HepG2 (cell line): ENCODE data around the gene NEDD8. TPM values are rescaled to one million over a fixed set of nuclear protein-coding genes. Genes with fewer than 3 reads are reported as not detected.

Experiments
- ATAC-seq: fragments of 200-7000 bp; cut with Tn5 transposase; 3 replicates; pipeline ENCODE4 v1.9.1; 2020; ENCODE audit warnings: mild to moderate bottlenecking, moderate library complexity
- BruUV-seq: library from RNA; stranded (reverse); fragments of 400-500 nt; replicated peaks from 2 replicates; lab custom pipeline; 2021; lab: Mats Ljungman, UMichigan
- CTCF ChIA-PET: fragments of 300-600 bp; formaldehyde crosslinking; extraction: SDS; loops from one replicate; lab custom pipeline; 2021; ENCODE audit warnings: low total read pairs, inconsistent platforms, low intra/inter-chr PET ratio; lab: Yijun Ruan, JAX
- POLR2A ChIA-PET: fragments of 350-600 bp; sonication (Branson Sonifier 250); formaldehyde crosslinking; loops from one replicate; lab custom pipeline; 2020; ENCODE audit warnings: antibody characterized with exemption, inconsistent platforms; lab: Yijun Ruan, JAX
- DNase-seq: peaks from one replicate; pipeline ENCODE4 v3.0.0-alpha.2; 2015; ENCODE audit warnings: low spot score
- FAIRE-seq: peaks from 3 replicates; lab custom pipeline; 2011; peaks lifted over from hg19 to GRCh38; lab: Jason Lieb, UNC
- H2AFZ ChIP-seq: one replicate; pipeline ENCODE4 v1.6.1; 2011; ENCODE audit warnings: low read length, inconsistent platforms
- H3K27ac ChIP-seq: fragments of 300-600 bp; 3 replicates; pipeline ENCODE4 v1.8.0; 2011; ENCODE audit warnings: mixed run types, mild to moderate bottlenecking, mixed read lengths, low read length, inconsistent platforms; ENCODE audit not compliant: insufficient read depth; ENCODE audit errors: extremely low read length
- H3K27me3 ChIP-seq, 2 experiments: fragments of 200-600 bp in 1 of 2; 2 replicates in 1 of 2; 3 replicates in 1 of 2; pipeline versions ENCODE4 v1.6.0 to v1.8.0; 2011; ENCODE audit warnings: low read length in 2 of 2, mild to moderate bottlenecking in 2 of 2, moderate library complexity in 2 of 2, inconsistent platforms in 1 of 2; ENCODE audit not compliant: insufficient read depth in 2 of 2, control insufficient read depth in 1 of 2
- H3K36me3 ChIP-seq, 2 experiments: fragments of 200-600 bp in 1 of 2; replicated peaks in 1 of 2; 2 replicates in 1 of 2; 3 replicates in 1 of 2; pipeline versions ENCODE4 v1.5.1 to v1.8.0; 2011; ENCODE audit warnings: low read length in 2 of 2, inconsistent platforms in 1 of 2; ENCODE audit not compliant: insufficient read depth in 2 of 2, control insufficient read depth in 1 of 2
- H3K4me1 ChIP-seq: 2 replicates; pipeline ENCODE4 v1.5.1; 2012; ENCODE audit warnings: low read length, inconsistent platforms; ENCODE audit not compliant: insufficient read depth
- H3K4me2 ChIP-seq: 2 replicates; pipeline ENCODE4 v1.6.0; 2011; ENCODE audit warnings: low read depth, low read length, inconsistent platforms
- H3K4me3 ChIP-seq, 3 experiments: fragments of 200-600 bp in 1 of 3; sonication (generic), shearing (Covaris generic) in 1 of 3; replicated peaks in 1 of 3; 2 replicates each; pipeline ENCODE4 v1.5.1; 2011 to 2016; ENCODE audit warnings: low read length in 3 of 3, inconsistent platforms in 2 of 3, low read depth in 2 of 3, mild to moderate bottlenecking in 2 of 3, control low read depth in 1 of 3, mixed read lengths in 1 of 3; ENCODE audit not compliant: insufficient read depth in 1 of 3
- H3K79me2 ChIP-seq: one replicate; pipeline ENCODE4 v1.6.1; 2011; ENCODE audit warnings: low read length, inconsistent platforms; ENCODE audit not compliant: insufficient read depth
- H3K9ac ChIP-seq: 2 replicates; pipeline ENCODE4 v1.6.0; 2011; ENCODE audit warnings: mild to moderate bottlenecking, low read depth, low read length, inconsistent platforms; ENCODE audit not compliant: insufficient read depth
- H3K9me3 ChIP-seq: 2 replicates; pipeline ENCODE4 v1.5.1; 2012; ENCODE audit warnings: mild to moderate bottlenecking, low read length
- H4K20me1 ChIP-seq: 2 replicates; pipeline ENCODE4 v1.6.0; 2011; ENCODE audit warnings: inconsistent platforms, mild to moderate bottlenecking, low read length, moderate library complexity; ENCODE audit not compliant: insufficient read depth
- CBX5 ChIP-seq: sonication (generic); formaldehyde crosslinking; IDR thresholded peaks from 2 replicates; pipeline ENCODE4 v1.4.0; 2020; ENCODE audit warnings: missing genetic modification reagents, borderline replicate concordance
- FOSL2 ChIP-seq: sonication (generic); formaldehyde crosslinking; IDR thresholded peaks from 2 replicates; pipeline ENCODE4 v1.4.0; 2020; ENCODE audit warnings: missing genetic modification reagents
- KDM2A ChIP-seq: sonication (generic); formaldehyde crosslinking; IDR thresholded peaks from 2 replicates; pipeline ENCODE4 v1.4.0; 2020; ENCODE audit warnings: low read depth, missing genetic modification reagents, borderline replicate concordance
- MTF2 ChIP-seq: sonication (generic); formaldehyde crosslinking; IDR thresholded peaks from 2 replicates; pipeline ENCODE4 v1.5.0; 2020; ENCODE audit warnings: missing genetic modification reagents, borderline replicate concordance
- MXI1 ChIP-seq: IDR thresholded peaks from 3 replicates; pipeline ENCODE4 v1.6.1; 2012; ENCODE audit warnings: low read depth, low read length, inconsistent platforms, borderline replicate concordance
- NBN ChIP-seq: fragments of 450-650 bp; conservative IDR thresholded peaks from 2 replicates; pipeline ENCODE4 v1.6.1; 2017
- NPAS2 ChIP-seq: sonication (generic); formaldehyde crosslinking; IDR thresholded peaks from 2 replicates; pipeline ENCODE4 v1.8.0; 2022; ENCODE audit warnings: mild to moderate bottlenecking, missing genetic modification reagents, borderline replicate concordance
- PAF1 ChIP-seq: IDR thresholded peaks from 2 replicates; pipeline ENCODE4 v1.6.1; 2016; ENCODE audit warnings: missing genetic modification reagents, missing compliant biosample characterization
- POLR2A ChIP-seq, 2 experiments: IDR thresholded peaks; 2 replicates each; pipeline ENCODE4 v1.6.1; 2011; ENCODE audit warnings: low read depth in 2 of 2, low read length in 2 of 2, mild to moderate bottlenecking in 1 of 2, moderate library complexity in 1 of 2; ENCODE audit not compliant: insufficient read depth in 1 of 2
- RBM22 ChIP-seq: fragments of 200-400 bp; formaldehyde crosslinking; optimal IDR thresholded peaks from 2 replicates; pipeline ENCODE3; 2017; ENCODE audit warnings: mild to moderate bottlenecking, low read length, moderate library complexity
- SETDB1 ChIP-seq: sonication (generic); formaldehyde crosslinking; IDR thresholded peaks from 2 replicates; pipeline ENCODE4 v1.5.1; 2020; ENCODE audit warnings: missing genetic modification reagents, mild to moderate bottlenecking, borderline replicate concordance
- SMARCE1 ChIP-seq: fragments of 450-650 bp; IDR thresholded peaks from 2 replicates; pipeline ENCODE4 v1.6.1; 2017; ENCODE audit warnings: borderline replicate concordance
- SMYD3 ChIP-seq: sonication (generic); formaldehyde crosslinking; IDR thresholded peaks from 2 replicates; pipeline ENCODE4 v1.8.1; 2023; ENCODE audit warnings: mild to moderate bottlenecking, missing genetic modification reagents
- TOPORS ChIP-seq: sonication (generic); formaldehyde crosslinking; IDR thresholded peaks from 2 replicates; pipeline ENCODE4 v1.8.0; 2023; ENCODE audit warnings: mild to moderate bottlenecking, missing genetic modification reagents
- ZBTB1 ChIP-seq: sonication (generic); formaldehyde crosslinking; IDR thresholded peaks from 2 replicates; pipeline ENCODE4 v1.4.0; 2020; ENCODE audit warnings: missing genetic modification reagents, borderline replicate concordance
- ZIK1 ChIP-seq: sonication (generic); formaldehyde crosslinking; IDR thresholded peaks from 2 replicates; pipeline ENCODE4 v1.5.0; 2020; ENCODE audit warnings: mild to moderate bottlenecking, low read depth, missing genetic modification reagents, borderline replicate concordance
- ZNF180 ChIP-seq: sonication (generic); formaldehyde crosslinking; IDR thresholded peaks from 2 replicates; pipeline ENCODE4 v1.4.0; 2020; ENCODE audit warnings: low read depth, missing genetic modification reagents, borderline replicate concordance
- ZNF280D ChIP-seq: sonication (generic); formaldehyde crosslinking; IDR thresholded peaks from 2 replicates; pipeline ENCODE4 v1.5.1; 2020; ENCODE audit warnings: mild to moderate bottlenecking, missing genetic modification reagents
- ZNF513 ChIP-seq: sonication (generic); formaldehyde crosslinking; conservative IDR thresholded peaks from 2 replicates; pipeline ENCODE4 v1.5.0; 2020; ENCODE audit warnings: missing genetic modification reagents
- ZNF619 ChIP-seq: sonication (generic); formaldehyde crosslinking; IDR thresholded peaks from 2 replicates; pipeline ENCODE4 v1.4.0; 2020; ENCODE audit warnings: mild to moderate bottlenecking, missing genetic modification reagents
- WGBS: methylation state at CpG from one replicate; pipeline ENCODE4 v1.1.6; 2017; ENCODE audit warnings: low lambda C conversion rate; 5-methylcytosine and 5-hydroxymethylcytosine counted together
- in situ Hi-C: cut with HindIII; loops from 2 replicates; pipeline ENCODE4 v1.10.0; 2017; ENCODE audit warnings: low pct_unique_long_range_greater_than_20kb; ENCODE audit not compliant: extremely low pct_ligation_motif_present
- intact Hi-C: fragments of 100-400 bp; cut with micrococcal nuclease; formaldehyde crosslinking; loops from one replicate; pipeline ENCODE4 v1.10.0; 2022; ENCODE audit not compliant: unreplicated experiment
- polyA plus RNA-seq, 8 experiments: library from polyadenylated mRNA; depleted of rRNA in 3 of 8; stranded (reverse) in 7 of 8; unstranded in 1 of 8; fragments of >200 nt; fragmentation: Illumina TruSeq in 4 of 8; extraction: Trizol in 4 of 8; gene quantifications; 2 replicates each; pipeline versions ENCODE4 v1.2.1 to v1.2.3, GENCODE V29; 2011 to 2016; ENCODE audit warnings: low read depth in 4 of 8, missing spikeins in 1 of 8, mixed read lengths in 1 of 8; ENCODE audit not compliant: insufficient read depth in 1 of 8
- total RNA-seq, 5 experiments: library from RNA; depleted of rRNA; stranded (reverse); fragments of >200 nt; fragmentation: Illumina TruSeq; extraction: Trizol; gene quantifications; 2 replicates each; pipeline ENCODE4 v1.2.3, GENCODE V29; 2016; ENCODE audit warnings: low read depth in 1 of 5

Gene NEDD8
- total and polyA plus RNA-seq, 2 of the 13 experiments (the other 11 are each of a cell fraction or from before 2014, with no cell fraction given): 535 to 713 TPM

GRCh38 chr14:24252289-24253124, 20.3 kb upstream of the NEDD8 start:
- peaks cover 39% of the 10 kb centered on the region for H3K4me1 ChIP-seq
- 76% methylated on average over 11 of the region's 11 CpGs for WGBS
- H3K9me3 ChIP-seq: no peaks in the 10 kb centered on the region
- H3K27ac ChIP-seq: peak overlapping the region; percentile 59
- CTCF ChIA-PET: interaction anchor here (1.6 kb wide), 1 partner anchor 10 kb away, joined by 5 read pairs; the partner anchor contains the start of gene TINF2
- intact Hi-C loops: loop anchor here (1.0 kb wide), 1 partner anchor 19 kb away; the partner anchor contains the start of gene RABGGTA
- H3K4me3 ChIP-seq: peak overlapping the region in 1 of 3 experiments; percentile 1; a peak in 1 of 6 replicates
- no peaks in the 10 kb centered on the region for H4K20me1 ChIP-seq
- H2AFZ ChIP-seq: no peak overlapping the region
- FAIRE-seq (peak; percentile 72), DNase-seq (peak; percentile 90), ATAC-seq (peak; percentile 80)
- peaks cover 0 to 1% of the 10 kb centered on the region in 2 experiments; a peak in 1 of 5 replicates for H3K36me3 ChIP-seq
- H3K4me2 ChIP-seq: peak overlapping the region; percentile 59
- in situ Hi-C loops: no loop called here
- H3K9ac ChIP-seq: peak overlapping the region; percentile 61
- TSS peak; percentile 59 for BruUV-seq
- no peaks in the 10 kb centered on the region for H3K27me3 ChIP-seq
- no peaks in the 10 kb centered on the region for H3K79me2 ChIP-seq
- POLR2A ChIA-PET: interaction anchor here (0.6 to 13.2 kb wide), 32 partner anchors 9 to 932 kb away, joined by 3 to 254 read pairs (median 4); partner anchors contain the start of genes CBLN3, CHMP4A, CIDEB and DCAF11
- TF ChIP-seq ZNF513 (CRISPR knock-in tag): no peak
- TF ChIP-seq CBX5 (CRISPR knock-in tag): peak; percentile 82
- peak in 1 of 2 experiments; percentile 34; a peak in 1 of 4 replicates for TF ChIP-seq POLR2A (IDR thresholded peaks at IDR 0.05; ENCODE audit: insufficient read depth in 1 of 2, low read depth in 2 of 2, low read length in 2 of 2)
- TF ChIP-seq ZNF619 (CRISPR knock-in tag): peak; percentile 63; the same call in 1 of the 2 replicates
- no peak for TF ChIP-seq PAF1 (CRISPR knock-in tag)
- TF ChIP-seq TOPORS (CRISPR knock-in tag): no peak
- peak; percentile 77; the same call in 1 of the 2 replicates for TF ChIP-seq ZIK1 (CRISPR knock-in tag)
- TF ChIP-seq RBM22: no peak
- TF ChIP-seq NPAS2 (CRISPR knock-in tag): no peak
- TF ChIP-seq KDM2A (CRISPR knock-in tag): peak; percentile 39; the same call in 1 of the 2 replicates
- no peak for TF ChIP-seq MTF2 (CRISPR knock-in tag)
- TF ChIP-seq SMYD3 (CRISPR knock-in tag): no peak; the same call in 1 of the 2 replicates
- TF ChIP-seq ZNF280D (CRISPR knock-in tag): peak; percentile 72; the same call in 1 of the 2 replicates
- TF ChIP-seq MXI1: no peak
- no peak; the same call in 1 of the 2 replicates for TF ChIP-seq SETDB1 (CRISPR knock-in tag)
- no peak; the same call in 1 of the 2 replicates for TF ChIP-seq ZBTB1 (CRISPR knock-in tag)
- TF ChIP-seq FOSL2 (CRISPR knock-in tag): peak; percentile 88
- no peak; the same call in 1 of the 2 replicates for TF ChIP-seq SMARCE1
- TF ChIP-seq ZNF180 (CRISPR knock-in tag): no peak
- no peak for TF ChIP-seq NBN
